Measurements from ENCODE around the gene TIFAB.

TIFAB gene

DNA sequence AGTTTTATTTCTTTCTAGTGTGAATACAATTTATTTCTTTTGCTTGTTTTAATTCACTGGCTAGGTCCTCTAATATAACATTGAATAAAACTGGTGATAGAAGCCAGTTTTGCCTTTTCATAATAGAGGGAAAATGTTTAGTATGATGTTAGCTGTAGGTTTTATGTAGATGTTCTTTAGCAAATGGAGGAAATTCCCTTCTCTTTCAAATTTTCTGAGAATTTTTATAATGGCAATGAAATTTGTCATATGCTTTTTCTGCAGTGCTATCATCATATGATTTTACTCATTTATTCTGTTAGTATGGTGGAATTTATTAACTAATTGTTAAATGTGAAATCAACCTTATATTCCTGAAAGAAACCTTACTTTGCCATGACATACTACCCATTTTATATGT is 35.1 kb downstream of the TIFAB start:
- no peak for DNase-seq

DNA sequence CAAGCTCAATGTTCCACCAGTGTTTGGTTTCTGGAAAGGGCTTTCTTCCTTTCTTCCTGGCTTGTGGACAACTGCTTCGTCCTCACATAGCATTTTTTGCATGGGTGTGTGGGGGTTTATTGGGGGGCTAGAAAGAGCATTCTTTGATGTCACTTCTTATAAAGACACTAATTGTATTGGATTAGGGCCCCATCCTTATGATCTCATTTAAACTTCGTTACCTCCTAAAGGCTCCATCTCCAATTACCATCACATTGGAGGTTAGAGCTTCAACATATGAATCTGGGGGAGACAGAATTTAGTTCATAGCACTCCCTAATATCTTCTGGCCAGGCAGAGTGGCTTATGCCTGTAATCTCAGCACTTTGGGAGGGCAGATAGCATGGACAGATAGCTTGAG is 47.1 kb downstream of the TIFAB start:
- DNase-seq, result no peak

DNA sequence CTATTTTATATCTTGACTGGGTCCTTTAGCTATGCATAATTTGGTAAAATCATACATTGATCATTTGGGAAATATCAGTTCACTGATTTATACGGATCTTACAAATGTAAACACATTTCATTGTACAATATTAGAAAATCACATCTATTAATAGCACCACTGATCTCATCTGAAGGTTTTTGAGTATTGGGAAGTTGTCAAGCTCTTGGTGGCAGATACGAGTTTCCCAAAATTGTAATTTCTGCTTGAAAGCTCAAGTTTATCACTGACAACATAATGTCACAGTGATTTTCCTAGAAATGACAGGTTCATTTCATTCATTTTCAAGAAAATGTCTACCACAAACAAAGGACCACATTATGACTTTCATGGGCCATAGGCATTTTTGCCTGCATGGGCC is 50.1 kb downstream of the TIFAB start:
- no peak for DNase-seq

DNA sequence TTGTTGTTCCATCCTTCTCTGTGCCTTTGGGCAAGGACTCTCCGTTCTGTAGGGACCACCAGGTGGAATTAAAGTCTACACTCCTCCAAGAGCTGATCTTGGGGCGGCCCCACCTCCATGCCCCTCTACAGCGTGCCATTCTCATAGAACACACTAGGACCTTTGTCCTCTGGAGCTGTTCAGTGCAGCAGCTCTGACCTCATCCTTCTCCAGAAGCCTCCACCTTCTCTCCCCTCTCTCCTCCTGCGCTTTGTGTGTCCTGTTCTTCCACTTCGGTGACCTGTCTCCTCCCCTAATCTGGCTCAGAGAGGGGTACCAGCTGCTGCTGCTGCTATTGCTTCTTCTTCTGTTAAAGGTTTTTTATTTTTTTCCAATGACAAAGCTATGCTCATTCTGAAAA is 51.3 kb downstream of the TIFAB start:
- peak; percentile 72 for DNase-seq

DNA sequence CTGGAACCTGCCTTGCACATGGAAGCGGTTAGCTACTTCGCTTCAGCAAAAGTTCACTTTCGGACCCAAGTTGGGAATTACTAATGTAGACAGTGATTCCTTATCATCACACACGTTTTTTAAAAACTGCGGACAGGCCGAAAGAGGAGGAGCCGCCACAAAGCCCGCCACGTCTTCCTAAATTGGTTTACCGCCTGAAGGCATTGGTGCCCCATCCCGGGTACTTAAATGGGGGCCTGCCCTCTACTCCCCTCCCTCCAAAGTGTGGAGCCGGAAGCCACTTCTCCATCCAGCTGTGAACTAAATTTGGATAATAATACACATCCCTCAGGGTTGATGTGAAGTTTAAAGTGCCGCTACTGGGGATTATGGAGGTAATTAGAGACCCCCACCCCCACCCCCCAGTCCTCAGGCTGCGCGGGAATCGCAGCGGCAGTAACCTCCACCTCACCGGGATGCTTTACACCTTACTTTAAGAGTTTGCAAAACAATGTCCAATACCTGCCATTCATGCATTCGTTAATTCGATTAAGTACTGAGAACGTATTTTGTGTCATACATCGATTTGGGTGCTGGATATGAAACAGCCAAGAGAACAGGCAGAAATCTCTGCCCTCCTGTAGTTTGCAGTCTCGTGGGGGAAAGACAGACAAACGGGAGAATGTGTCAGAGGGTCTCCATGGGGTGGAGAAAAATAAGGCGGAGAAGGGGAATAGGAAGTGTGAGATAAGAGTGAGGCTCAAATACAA is 52.2 kb downstream of the TIFAB start:
- DNase-seq, result no peak

DNA sequence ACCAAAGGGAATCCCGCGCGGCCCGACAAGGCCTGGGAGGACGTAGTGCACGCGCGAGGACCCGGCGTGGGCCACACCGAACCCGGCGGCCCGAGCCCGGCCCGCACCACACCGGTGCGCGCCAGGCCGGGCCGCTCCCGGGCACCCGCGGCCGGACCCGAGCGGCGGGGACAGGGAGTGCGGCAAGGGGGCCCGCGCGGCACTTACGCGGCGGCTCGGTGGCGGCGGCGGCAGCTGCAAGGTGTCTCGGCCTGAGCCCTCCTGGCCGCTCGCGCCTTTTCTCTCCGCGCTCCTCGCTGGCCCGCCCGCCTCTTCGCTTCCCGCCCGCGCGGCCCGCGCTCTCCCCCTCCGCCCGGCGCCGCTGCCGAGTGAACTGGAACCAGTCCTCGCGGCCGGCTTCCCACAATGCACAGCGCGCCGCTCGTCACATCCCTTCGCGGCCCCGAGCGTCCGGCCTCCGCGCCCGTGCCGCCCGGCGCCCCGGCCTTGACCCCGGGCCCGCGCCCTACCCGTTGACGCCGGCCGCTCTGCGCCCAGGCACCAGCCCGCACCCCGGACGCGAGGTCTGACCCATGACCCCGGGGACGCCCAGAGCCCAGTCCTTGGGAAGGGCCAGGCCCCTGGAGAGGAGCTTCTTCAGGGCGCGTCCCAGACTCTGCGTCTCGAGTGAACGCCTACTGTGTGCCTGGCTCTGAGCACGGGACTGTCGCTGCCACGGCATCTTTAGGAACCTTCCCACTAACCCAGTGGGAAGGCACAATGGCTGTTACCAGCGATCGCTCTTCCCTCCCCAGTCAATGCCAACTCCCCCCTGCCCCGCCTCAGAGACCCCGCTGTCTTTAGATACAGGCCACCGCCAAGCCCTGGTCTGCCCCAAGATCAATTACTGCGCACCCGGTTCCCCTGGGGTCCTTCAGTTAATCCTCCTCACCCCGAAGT is 53.0 kb downstream of the TIFAB start, which contains the start of gene MACROH2A1:
TSS of gene MACROH2A1 (minus strand) at position 377 of the 939 bp plus-strand sequence. CDS start 10,138 bp downstream, outside the sequence.
- DNase-seq, result peak; percentile 25

DNA sequence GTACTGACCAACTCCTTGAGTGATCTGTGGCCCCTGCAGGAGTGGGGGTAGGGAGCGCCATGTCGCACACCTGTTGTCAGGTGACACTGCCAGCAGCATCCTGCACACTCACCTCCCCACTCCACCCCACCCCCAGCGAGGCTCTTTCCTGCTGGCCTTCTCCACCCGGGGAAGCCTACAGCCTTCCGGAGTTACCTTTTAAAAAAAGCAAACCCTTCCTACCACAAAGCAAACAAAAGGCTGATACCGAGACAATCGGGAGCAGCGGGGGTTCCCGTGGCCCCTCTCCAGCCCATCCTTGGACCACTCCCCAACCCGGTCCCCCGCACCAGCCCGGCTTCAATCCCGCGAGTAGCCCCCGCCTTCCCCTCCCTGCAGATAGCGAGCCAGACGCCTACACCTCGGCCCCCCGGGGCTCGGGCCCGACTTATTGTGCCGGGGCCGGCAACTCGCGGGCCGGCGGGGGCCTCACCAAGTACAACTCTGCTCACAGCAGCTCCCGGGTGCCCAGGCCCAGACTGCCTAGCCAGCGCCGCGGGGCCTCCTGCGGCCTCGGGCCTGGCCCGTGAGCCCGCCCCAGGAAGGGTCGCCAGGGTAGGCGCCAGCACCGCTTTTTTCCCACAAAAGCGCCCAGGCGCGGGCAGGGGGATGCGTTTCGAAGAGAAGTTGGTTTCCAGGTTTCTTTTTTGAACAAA is 53.8 kb downstream of the TIFAB start:
- DNase-seq, result no peak
